H1 (cell line): ENCODE data around the gene LRRFIP1.

ENCODE experiments used
- ATF3 ChIP-seq: IDR thresholded peaks from 2 replicates; pipeline ENCODE4 v1.6.1; 2011; ENCODE audit warnings: low read depth, mild to moderate bottlenecking, low read length; ENCODE audit not compliant: insufficient read depth
- BRCA1 ChIP-seq: IDR thresholded peaks from 2 replicates; pipeline ENCODE4 v1.6.1; 2012; ENCODE audit warnings: low read depth, low read length, improper control_type of control experiment
- CREB1 ChIP-seq: IDR thresholded peaks from 2 replicates; pipeline ENCODE4 v1.6.1; 2012; ENCODE audit warnings: inconsistent platforms
- EGR1 ChIP-seq: IDR thresholded peaks from 2 replicates; pipeline ENCODE4 v1.6.1; 2011; ENCODE audit warnings: low read depth, low read length, borderline replicate concordance
- EZH2 ChIP-seq: fragments of 200-600 bp; sonication (generic); IDR thresholded peaks from 2 replicates; pipeline ENCODE4 v1.7.1; 2012; ENCODE audit warnings: low read depth, mild to moderate bottlenecking, moderate library complexity, low read length, inconsistent platforms; ENCODE audit not compliant: severe bottlenecking
- HDAC6 ChIP-seq: IDR thresholded peaks from one replicate; pipeline ENCODE4 v1.7.1; 2012; ENCODE audit warnings: low read depth, mild to moderate bottlenecking, inconsistent platforms, low read length, moderate library complexity
- JUND ChIP-seq: IDR thresholded peaks from 2 replicates; pipeline ENCODE4 v1.6.1; 2011; ENCODE audit warnings: mild to moderate bottlenecking, improper control_type of control experiment, low read length
- KDM5A ChIP-seq: fragments of 200-600 bp; IDR thresholded peaks from 2 replicates; pipeline ENCODE4 v1.7.1; 2012; ENCODE audit warnings: mild to moderate bottlenecking, low read length, inconsistent platforms, mixed read lengths
- MAX ChIP-seq: IDR thresholded peaks from 2 replicates; pipeline ENCODE4 v1.6.1; 2012; ENCODE audit warnings: inconsistent platforms
- RFX5 ChIP-seq: IDR thresholded peaks from 2 replicates; pipeline ENCODE4 v1.6.1; 2011; ENCODE audit warnings: low read depth, low read length, improper control_type of control experiment, borderline replicate concordance
- YY1 ChIP-seq: IDR thresholded peaks from 2 replicates; pipeline ENCODE4 v1.6.1; 2011; ENCODE audit warnings: low read depth, mild to moderate bottlenecking, low read length
- TF ChIP-seq, protein P1 (sequence below), 3 experiments: IDR thresholded peaks; 1 replicate in 2 of 3; 2 replicates in 1 of 3; pipeline versions ENCODE4 v1.5.1 to v1.6.1; 2011; ENCODE audit warnings: low read length in 3 of 3, mild to moderate bottlenecking in 3 of 3, inconsistent platforms in 2 of 3, low read depth in 1 of 3, moderate library complexity in 1 of 3; ENCODE audit not compliant: insufficient read depth in 1 of 3; ENCODE audit errors: control extremely low read depth in 1 of 3

GRCh38 chr2:237733677-237734300, 106.4 kb downstream of the LRRFIP1 start:
- TF ChIP-seq EZH2 (no peak), MAX (no peak), KDM5A (no peak), JUND (no peak), ATF3 (no peak), RFX5 (no peak), HDAC6 (no peak), BRCA1 (no peak), YY1 (no peak), EGR1 (no peak), CREB1 (no peak)
- TF ChIP-seq, protein P1, sequence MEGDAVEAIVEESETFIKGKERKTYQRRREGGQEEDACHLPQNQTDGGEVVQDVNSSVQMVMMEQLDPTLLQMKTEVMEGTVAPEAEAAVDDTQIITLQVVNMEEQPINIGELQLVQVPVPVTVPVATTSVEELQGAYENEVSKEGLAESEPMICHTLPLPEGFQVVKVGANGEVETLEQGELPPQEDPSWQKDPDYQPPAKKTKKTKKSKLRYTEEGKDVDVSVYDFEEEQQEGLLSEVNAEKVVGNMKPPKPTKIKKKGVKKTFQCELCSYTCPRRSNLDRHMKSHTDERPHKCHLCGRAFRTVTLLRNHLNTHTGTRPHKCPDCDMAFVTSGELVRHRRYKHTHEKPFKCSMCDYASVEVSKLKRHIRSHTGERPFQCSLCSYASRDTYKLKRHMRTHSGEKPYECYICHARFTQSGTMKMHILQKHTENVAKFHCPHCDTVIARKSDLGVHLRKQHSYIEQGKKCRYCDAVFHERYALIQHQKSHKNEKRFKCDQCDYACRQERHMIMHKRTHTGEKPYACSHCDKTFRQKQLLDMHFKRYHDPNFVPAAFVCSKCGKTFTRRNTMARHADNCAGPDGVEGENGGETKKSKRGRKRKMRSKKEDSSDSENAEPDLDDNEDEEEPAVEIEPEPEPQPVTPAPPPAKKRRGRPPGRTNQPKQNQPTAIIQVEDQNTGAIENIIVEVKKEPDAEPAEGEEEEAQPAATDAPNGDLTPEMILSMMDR (IDR thresholded peaks at IDR 0.05; ENCODE audit: control extremely low read depth in 1 of 3, insufficient read depth in 1 of 3, low read depth in 1 of 3, low read length in 3 of 3), result no peak
